ENCODE results near the gene PCNX2. TPM values are rescaled to one million over a fixed set of nuclear protein-coding genes. Genes with fewer than 3 reads are reported as not detected.

PCNX2 gene
- total RNA-seq, 4 donors from 2014 or later: 5.0 to 12.5 (median 9.6) TPM

- WGBS, 2 donors: 56 to 73% methylated on average over 1 of the region's 1 CpG
- no peak overlapping the region for H3K4me3 ChIP-seq (ENCODE audit: low read depth, poor library complexity, severe bottlenecking)
- intact Hi-C loops (cut with DNase I; ENCODE audit: low total_unique reads): no loop called here
- DNase-seq (ENCODE audit: low spot score in 2 of 2): no peak
- no peak for TF ChIP-seq POLR2A (IDR thresholded peaks at IDR 0.05)
Measured at GRCh38 chr1:233253832-233254331, 41.6 kb downstream of the PCNX2 start.

DNA sequence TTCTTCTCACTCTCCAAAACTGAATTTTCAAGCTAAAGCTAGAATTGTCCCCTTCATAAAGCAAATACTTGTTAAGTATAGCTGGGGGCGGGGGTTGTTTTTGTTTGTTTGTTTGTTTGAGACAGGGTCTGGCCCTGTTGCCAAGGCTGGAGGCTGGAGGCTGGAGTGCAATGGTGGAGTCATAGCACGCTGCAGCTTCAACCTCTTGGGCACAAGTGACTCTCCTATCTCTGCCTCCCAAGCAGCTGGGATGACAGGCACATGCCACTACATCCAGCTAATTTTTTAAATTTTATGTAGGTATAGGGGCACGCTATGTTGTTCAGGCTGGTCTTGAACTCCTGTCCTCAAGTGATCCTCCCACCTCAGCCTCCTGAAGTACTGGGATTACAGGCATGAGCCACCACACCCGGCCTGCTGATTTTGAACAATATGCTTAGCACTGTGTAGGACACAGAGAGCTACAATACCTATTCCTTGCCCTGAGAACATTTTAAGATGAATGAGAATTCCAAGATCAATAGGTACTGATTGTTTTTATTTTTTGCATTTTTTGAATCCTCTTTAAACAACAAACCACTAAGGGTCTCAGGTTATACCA, 42.2 kb downstream of the PCNX2 start:
- intact Hi-C loops (cut with DNase I; ENCODE audit: low total_unique reads): no loop called here
- WGBS, 2 donors: 93 to 98% methylated on average over 4 of the region's 4 CpGs
- DNase-seq (ENCODE audit: low spot score in 2 of 2): no peak
- TF ChIP-seq CTCF (IDR thresholded peaks at IDR 0.05): no peak
- no peak for TF ChIP-seq POLR2A (IDR thresholded peaks at IDR 0.05)
- H3K4me3 ChIP-seq (ENCODE audit: low read depth, poor library complexity, severe bottlenecking): no peak overlapping the region

DNA sequence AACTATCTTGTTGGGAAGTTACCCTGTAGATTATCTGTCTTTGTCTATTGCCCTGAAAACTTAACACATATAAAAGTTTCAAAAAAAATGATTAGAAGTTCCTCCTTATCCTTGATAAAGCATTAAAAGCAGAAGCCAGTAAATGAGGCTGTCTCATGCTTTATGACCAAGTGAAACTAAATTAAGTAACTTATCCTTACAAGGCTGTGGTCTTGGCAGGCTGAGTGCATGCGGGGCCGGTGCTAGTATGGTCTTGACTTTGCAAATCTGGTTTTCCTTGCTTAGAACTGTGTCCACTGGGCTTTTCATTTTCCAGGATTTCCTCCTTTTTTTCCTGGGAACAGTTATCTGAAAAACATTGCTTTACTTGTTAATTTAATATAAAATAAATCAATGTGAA, 43.1 kb downstream of the PCNX2 start:
- TF ChIP-seq POLR2A (IDR thresholded peaks at IDR 0.05): no peak
- TF ChIP-seq CTCF (IDR thresholded peaks at IDR 0.05): no peak
- intact Hi-C loops (cut with DNase I; ENCODE audit: low total_unique reads): no loop called here
- no peak overlapping the region for H3K4me3 ChIP-seq (ENCODE audit: low read depth, poor library complexity, severe bottlenecking)
- DNase-seq (ENCODE audit: low spot score in 2 of 2): peak in 1 of 2 donors; percentile 18
- WGBS, 2 donors: 14 to 28% methylated on average over 2 of the region's 2 CpGs

- TF ChIP-seq POLR2A (IDR thresholded peaks at IDR 0.05) (no peak), CTCF (IDR thresholded peaks at IDR 0.05) (no peak)
- DNase-seq (ENCODE audit: low spot score in 2 of 2): no peak
- no peak overlapping the region for H3K4me3 ChIP-seq (ENCODE audit: low read depth, poor library complexity, severe bottlenecking)
- 82 to 88% methylated on average over 4 of the region's 4 CpGs for WGBS, 2 donors
- intact Hi-C loops (cut with DNase I; ENCODE audit: low total_unique reads): no loop called here
Measured at GRCh38 chr1:233251201-233251720, 44.3 kb downstream of the PCNX2 start.

- intact Hi-C loops (cut with DNase I; ENCODE audit: low total_unique reads): no loop called here
- TF ChIP-seq POLR2A (IDR thresholded peaks at IDR 0.05) (no peak), CTCF (IDR thresholded peaks at IDR 0.05) (no peak)
Measured at GRCh38 chr1:233248014-233248413, 47.5 kb downstream of the PCNX2 start.

GRCh38 chr1:233246965-233247364, 48.6 kb downstream of the PCNX2 start:
- intact Hi-C loops (cut with DNase I; ENCODE audit: low total_unique reads): no loop called here
- no peak for TF ChIP-seq CTCF (IDR thresholded peaks at IDR 0.05)
- no peak for TF ChIP-seq POLR2A (IDR thresholded peaks at IDR 0.05)
- H3K4me3 ChIP-seq (ENCODE audit: low read depth, poor library complexity, severe bottlenecking): no peak overlapping the region
- DNase-seq (ENCODE audit: low spot score in 2 of 2): no peak
- WGBS, 2 donors: 76 to 89% methylated on average over 5 of the region's 5 CpGs

More at GRCh38 chr1:233248014-233248413, 47.5 kb downstream of the PCNX2 start:
- no peak overlapping the region for H3K4me3 ChIP-seq (ENCODE audit: low read depth, poor library complexity, severe bottlenecking)
- DNase-seq (ENCODE audit: low spot score in 2 of 2): no peak
- 96 to 97% methylated on average over 6 of the region's 6 CpGs for WGBS, 2 donors

Data from lower leg skin (tissue), 4 donors.